ENCODE data around the gene ARL13B. TPM values are rescaled to one million over a fixed set of nuclear protein-coding genes. Genes with fewer than 3 reads are reported as not detected.
"Not testable (repeated sequence)": the region's sequence is repeated elsewhere in the genome, so short reads cannot be mapped to it uniquely, and the experiment has no call there.

ARL13B gene
- total RNA-seq, 6 donors from 2014 or later: 19.7 to 28.2 (median 23.6) TPM

DNA sequence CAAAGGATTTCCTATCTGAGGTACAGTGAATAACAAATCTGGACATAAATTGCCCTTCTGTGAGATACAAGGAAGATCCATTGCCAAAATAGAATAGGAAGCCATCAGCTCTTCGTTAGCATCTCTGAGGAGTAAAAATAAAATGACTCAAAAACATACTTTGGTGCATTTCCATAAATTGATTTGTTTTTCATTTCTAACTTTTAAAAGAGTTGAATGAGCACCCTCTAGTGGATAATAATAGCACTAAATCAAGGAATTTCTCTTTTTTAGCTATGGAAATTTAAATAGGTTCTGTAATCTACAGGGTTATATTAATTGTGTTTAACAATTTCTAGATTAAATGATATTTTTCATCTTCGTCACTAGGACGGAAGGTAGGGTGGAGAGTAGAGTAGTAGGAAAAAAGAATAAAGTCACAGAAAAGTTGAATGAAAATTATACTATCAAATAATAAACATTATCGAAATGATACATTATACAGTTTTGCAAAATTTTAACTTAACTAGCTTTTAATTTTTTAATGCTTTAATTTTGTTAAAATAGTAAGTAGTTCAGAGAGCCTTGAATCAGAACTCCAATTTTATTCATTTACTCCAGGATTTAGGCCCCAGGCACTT lies 89.3 kb downstream of the ARL13B start:
- H3K4me3 ChIP-seq: no peak overlapping the region
- H3K27me3 ChIP-seq: no peaks in the 10 kb centered on the region
- H3K36me3 ChIP-seq: peaks cover 0 to 20% (median 4%) of the 10 kb centered on the region in 4 donors
- no peak for TF ChIP-seq POLR2AphosphoS5 (IDR thresholded peaks at IDR 0.05)
- TF ChIP-seq, protein P1, sequence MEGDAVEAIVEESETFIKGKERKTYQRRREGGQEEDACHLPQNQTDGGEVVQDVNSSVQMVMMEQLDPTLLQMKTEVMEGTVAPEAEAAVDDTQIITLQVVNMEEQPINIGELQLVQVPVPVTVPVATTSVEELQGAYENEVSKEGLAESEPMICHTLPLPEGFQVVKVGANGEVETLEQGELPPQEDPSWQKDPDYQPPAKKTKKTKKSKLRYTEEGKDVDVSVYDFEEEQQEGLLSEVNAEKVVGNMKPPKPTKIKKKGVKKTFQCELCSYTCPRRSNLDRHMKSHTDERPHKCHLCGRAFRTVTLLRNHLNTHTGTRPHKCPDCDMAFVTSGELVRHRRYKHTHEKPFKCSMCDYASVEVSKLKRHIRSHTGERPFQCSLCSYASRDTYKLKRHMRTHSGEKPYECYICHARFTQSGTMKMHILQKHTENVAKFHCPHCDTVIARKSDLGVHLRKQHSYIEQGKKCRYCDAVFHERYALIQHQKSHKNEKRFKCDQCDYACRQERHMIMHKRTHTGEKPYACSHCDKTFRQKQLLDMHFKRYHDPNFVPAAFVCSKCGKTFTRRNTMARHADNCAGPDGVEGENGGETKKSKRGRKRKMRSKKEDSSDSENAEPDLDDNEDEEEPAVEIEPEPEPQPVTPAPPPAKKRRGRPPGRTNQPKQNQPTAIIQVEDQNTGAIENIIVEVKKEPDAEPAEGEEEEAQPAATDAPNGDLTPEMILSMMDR (IDR thresholded peaks at IDR 0.05): peak; percentile 14 to 53 (median 36)
- ATAC-seq (ENCODE audit: low FRiP score in 2 of 2) (peak in 1 of 2 donors; percentile 57), DNase-seq (no peak)
- H3K4me1 ChIP-seq: peaks cover 7 to 28% (median 19%) of the 10 kb centered on the region in 4 donors
- no peak overlapping the region for H3K27ac ChIP-seq
- WGBS, 2 donors: 53 to 60% methylated on average over 4 of the region's 4 CpGs
- H3K9me3 ChIP-seq: peaks cover 0 to 2% (median 0%) of the 10 kb centered on the region in 4 donors

DNA sequence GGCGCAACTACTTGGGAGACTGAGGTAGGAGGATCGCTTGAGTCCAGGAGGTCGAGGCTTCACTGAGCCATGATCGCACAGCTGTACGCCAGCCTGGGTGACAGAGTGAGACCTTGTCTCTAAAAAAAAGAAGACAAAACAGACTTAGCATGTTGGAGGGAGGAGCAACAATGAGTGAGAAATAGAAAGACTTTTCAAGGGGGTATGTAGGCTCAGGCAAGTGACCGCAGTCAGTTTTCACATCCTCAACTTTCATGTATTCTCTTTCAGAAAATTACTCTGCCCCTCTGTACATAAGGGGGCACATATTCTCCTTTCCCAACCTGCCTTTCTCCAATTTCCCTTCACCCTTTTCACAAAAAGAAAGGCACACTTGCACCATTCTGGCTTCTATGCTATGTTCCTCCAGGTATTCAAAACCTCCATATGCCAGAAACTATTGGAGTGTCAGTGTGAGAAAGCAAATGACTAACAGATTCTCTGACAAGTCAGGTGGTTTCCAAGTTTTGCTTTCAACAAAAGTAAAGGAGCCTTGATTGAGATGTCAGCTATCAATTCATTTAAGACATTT lies 90.5 kb downstream of the ARL13B start:
- peaks cover 0 to 3% (median 0%) of the 10 kb centered on the region in 4 donors for H3K9me3 ChIP-seq
- H3K27me3 ChIP-seq: no peaks in the 10 kb centered on the region
- ATAC-seq (ENCODE audit: low FRiP score in 2 of 2): no peak
- peaks cover 0 to 17% (median 9%) of the 10 kb centered on the region in 4 donors for H3K4me1 ChIP-seq
- DNase-seq: no peak
- peaks cover 0 to 20% (median 4%) of the 10 kb centered on the region in 4 donors for H3K36me3 ChIP-seq
- 89 to 95% methylated on average over 6 of the region's 6 CpGs for WGBS, 2 donors
- H3K27ac ChIP-seq: no peak overlapping the region
- TF ChIP-seq EP300 (IDR thresholded peaks at IDR 0.05) (no peak), POLR2A (IDR thresholded peaks at IDR 0.05) (no peak), POLR2AphosphoS5 (IDR thresholded peaks at IDR 0.05) (no peak)
- TF ChIP-seq, protein P1 (IDR thresholded peaks at IDR 0.05): no peak
- no peak overlapping the region for H3K4me3 ChIP-seq

DNA sequence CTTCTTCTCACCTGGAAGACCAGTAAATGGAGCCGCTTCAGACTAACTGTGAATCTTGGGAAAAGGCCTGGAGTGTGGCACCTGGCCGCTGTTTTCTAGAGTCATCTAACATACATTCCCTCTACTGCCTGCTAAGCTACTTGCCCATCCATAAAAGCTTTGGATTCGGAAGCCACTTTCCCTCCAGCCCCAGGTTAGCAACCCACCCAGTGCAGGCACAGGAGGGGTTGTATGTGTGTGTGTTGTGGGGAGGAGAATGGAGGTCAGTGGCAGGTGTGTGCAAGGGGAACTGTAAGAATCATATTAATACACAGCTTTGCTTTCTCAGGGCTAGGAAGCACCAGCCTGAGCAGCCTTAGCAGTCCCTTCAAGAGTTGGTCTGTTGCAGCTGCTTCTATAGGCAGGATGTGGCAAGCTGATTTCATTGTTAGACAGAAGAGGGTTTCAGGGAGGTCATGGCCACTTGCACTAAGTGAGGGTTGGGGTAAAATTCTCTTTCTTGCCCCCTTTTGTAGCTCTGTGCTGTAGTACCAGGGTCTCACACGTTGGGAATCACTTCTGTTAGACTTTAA lies 91.8 kb downstream of the ARL13B start:
- Histone ChIP-seq H3K9me3 (peaks cover 0 to 3% (median 0%) of the 10 kb centered on the region in 4 donors), H3K27ac (no peak overlapping the region), H3K36me3 (peaks cover 0 to 26% (median 4%) of the 10 kb centered on the region in 4 donors), H3K4me3 (no peak overlapping the region), H3K4me1 (peaks cover 0 to 6% (median 0%) of the 10 kb centered on the region in 4 donors), H3K27me3 (no peaks in the 10 kb centered on the region)
- TF ChIP-seq, protein P1 (IDR thresholded peaks at IDR 0.05): no peak
- TF ChIP-seq POLR2AphosphoS5 (IDR thresholded peaks at IDR 0.05) (no peak), EP300 (IDR thresholded peaks at IDR 0.05) (no peak), POLR2A (IDR thresholded peaks at IDR 0.05) (no peak)
- 90 to 96% methylated on average over 4 of the region's 4 CpGs for WGBS, 2 donors
- ATAC-seq (ENCODE audit: low FRiP score in 2 of 2): no peak
- no peak for DNase-seq

DNA sequence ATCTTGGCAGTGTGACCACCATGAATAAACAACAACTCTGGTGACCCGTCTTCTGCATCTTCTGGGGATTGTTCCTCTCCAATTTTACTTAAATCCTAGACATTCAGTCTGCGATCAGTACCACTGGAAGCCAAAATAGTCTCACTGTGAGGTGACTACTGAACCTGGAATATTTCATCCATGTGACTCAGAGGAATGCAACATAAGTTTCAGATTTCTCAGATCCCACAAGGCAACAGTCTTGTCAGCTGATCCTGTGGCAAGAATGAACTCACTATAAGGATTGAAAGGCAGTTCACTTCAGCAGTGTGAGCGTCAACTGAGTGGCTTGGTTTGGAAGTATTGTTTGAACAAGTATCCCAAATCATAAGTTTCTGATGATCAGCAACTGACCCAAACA lies 96.1 kb downstream of the ARL13B start:
- no peak for ATAC-seq (ENCODE audit: low FRiP score in 2 of 2)
- Histone ChIP-seq H3K27me3 (no peaks in the 10 kb centered on the region), H3K27ac (no peak overlapping the region), H3K4me3 (no peak overlapping the region), H3K4me1 (peaks cover 5 to 10% (median 7%) of the 10 kb centered on the region in 4 donors), H3K36me3 (peaks cover 0 to 25% (median 2%) of the 10 kb centered on the region in 4 donors), H3K9me3 (peaks cover 0 to 3% (median 0%) of the 10 kb centered on the region in 4 donors)
- no peak for DNase-seq
- TF ChIP-seq POLR2AphosphoS5 (IDR thresholded peaks at IDR 0.05): no peak
- no peak for TF ChIP-seq EP300 (IDR thresholded peaks at IDR 0.05)
- TF ChIP-seq, protein P1 (IDR thresholded peaks at IDR 0.05): no peak
- TF ChIP-seq POLR2A (IDR thresholded peaks at IDR 0.05): no peak
- 97 to 100% methylated on average over 3 of the region's 3 CpGs for WGBS, 2 donors

DNA sequence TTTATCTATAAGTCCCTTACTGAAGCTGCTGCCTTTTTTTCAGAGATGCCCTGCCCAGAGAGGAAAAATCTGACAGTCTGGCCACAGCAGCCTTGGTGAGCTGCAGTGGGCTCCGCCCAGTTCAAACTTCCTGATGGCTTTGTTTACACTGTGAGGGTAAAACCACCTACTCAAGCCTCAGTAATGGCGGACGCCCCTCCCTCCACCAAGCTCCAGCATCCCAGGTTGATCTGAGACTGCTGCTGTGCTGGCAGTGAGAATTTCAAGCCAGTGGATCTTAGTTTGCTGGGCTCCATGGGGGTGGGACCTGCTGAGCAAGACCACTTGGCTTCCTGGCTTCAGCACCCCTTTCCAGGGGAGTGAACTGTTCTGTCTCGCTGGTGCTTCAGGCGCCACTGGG lies 100.6 kb downstream of the ARL13B start:
- H3K27ac ChIP-seq; H3K4me3 ChIP-seq; ATAC-seq (ENCODE audit: low FRiP score in 2 of 2); H3K9me3 ChIP-seq; H3K4me1 ChIP-seq; H3K27me3 ChIP-seq: not testable (repeated sequence)
- 57% methylated on average over 5 of the region's 5 CpGs; no CpG with 5 or more reads in 1 of the 2 donors for WGBS, 2 donors
- DNase-seq: peak in 1 of 2 donors; percentile 38
- peaks cover 0 to 32% (median 0%) of the 10 kb centered on the region in 4 donors for H3K36me3 ChIP-seq

Measured in upper lobe of left lung (tissue), 6 donors.